GM12865 (cell line): ENCODE results near the gene EFNA1.

Experiments used
- DNase-seq: peaks from one replicate; pipeline ENCODE4 v3.0.0; 2010; ENCODE audit warnings: low read depth
- H3K4me3 ChIP-seq: 2 replicates; pipeline ENCODE4 v1.5.1; 2011; ENCODE audit warnings: mild to moderate bottlenecking, low read depth, low read length, control low read depth
- CTCF ChIP-seq: IDR thresholded peaks from 2 replicates; pipeline ENCODE4 v1.5.1; 2011; ENCODE audit warnings: low read length, control low read depth, low read depth, inconsistent platforms; ENCODE audit not compliant: insufficient read depth; ENCODE audit errors: missing control alignments

The EFNA1 gene

DNA sequence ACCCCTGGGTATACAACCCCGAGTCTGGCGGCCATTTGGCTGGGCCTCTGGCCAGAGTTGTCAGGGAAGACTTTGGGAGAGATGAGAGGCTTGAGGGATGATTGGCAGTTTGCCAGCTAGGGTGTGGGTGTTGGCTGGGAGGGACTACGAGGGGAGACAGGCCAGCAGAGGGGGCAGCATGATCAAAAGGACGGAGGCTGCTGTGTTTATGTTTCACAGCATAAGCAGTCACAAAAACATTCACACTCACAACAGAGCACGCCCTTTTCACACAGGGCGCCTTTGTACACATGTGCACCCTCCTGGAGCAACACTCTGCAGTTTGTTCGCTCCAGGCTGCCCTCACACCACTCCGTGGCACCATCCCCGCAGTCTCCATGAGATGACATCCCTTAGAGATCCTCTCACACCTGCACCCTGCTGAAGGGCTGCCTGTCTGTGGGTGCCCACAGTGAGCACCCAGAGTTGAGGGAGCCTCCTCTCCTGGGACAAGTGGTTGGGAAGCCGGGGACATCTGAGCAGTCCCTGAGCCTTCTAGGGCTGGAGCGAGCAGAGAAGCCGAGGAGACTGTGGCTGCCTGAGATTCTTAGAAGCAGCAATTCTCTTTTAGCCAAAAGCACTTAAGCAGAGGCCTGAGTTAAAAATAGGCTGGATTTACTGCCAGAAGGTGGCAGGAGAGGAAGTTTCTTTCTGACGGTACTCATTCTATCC, 33.6 kb upstream of the EFNA1 start:
- no peak overlapping the region for H3K4me3 ChIP-seq
- TF ChIP-seq CTCF, result peak; percentile 24
- no peak for DNase-seq

DNA sequence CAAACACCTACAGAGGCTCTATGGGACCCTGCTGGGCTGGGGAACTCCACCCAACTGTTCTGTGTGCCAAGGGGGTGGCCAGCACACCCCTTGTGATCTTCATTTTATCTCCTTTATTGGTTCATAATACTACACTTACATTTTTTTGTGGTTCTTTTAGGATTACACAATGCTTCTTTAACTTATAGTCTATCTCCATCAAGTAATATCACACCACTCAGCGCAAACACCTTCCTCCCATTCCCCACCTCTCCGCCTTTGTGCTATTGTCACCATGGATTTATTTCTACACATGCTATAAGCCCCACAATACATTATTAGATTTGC, 33.1 kb upstream of the EFNA1 start:
- no peak for DNase-seq

GRCh38 chr1:155099331-155099730, 28.3 kb upstream of the EFNA1 start:
- DNase-seq, result no peak
- TF ChIP-seq CTCF, result no peak

More for the DNA sequence above, 33.1 kb upstream of the EFNA1 start:
- H3K4me3 ChIP-seq, result no peak overlapping the region
- TF ChIP-seq CTCF, result no peak

GRCh38 chr1:155103325-155103724, 24.4 kb upstream of the EFNA1 start:
- H3K4me3 ChIP-seq, result no peak overlapping the region
- DNase-seq, result no peak
- no peak for TF ChIP-seq CTCF

More at GRCh38 chr1:155099331-155099730, 28.3 kb upstream of the EFNA1 start:
- H3K4me3 ChIP-seq, result no peak overlapping the region

- H3K4me3 ChIP-seq, result no peak overlapping the region
- TF ChIP-seq CTCF, result no peak
- no peak for DNase-seq
Observed at GRCh38 chr1:155104605-155105534, 22.8 kb upstream of the EFNA1 start.

GRCh38 chr1:155105604-155106011, 22.1 kb upstream of the EFNA1 start:
- no peak overlapping the region for H3K4me3 ChIP-seq
- no peak for TF ChIP-seq CTCF
- no peak for DNase-seq
